GM10266 (cell line): ENCODE measurements around the gene CAPN13.

Experiments
- DNase-seq: peaks from one replicate; pipeline ENCODE4 v3.0.0; 2012; ENCODE audit errors: extremely low spot score
- TF ChIP-seq, protein P1 (sequence below): IDR thresholded peaks from 2 replicates; pipeline ENCODE4 v1.5.1; 2012; ENCODE audit warnings: mild to moderate bottlenecking, low read depth; ENCODE audit not compliant: control insufficient read depth, insufficient read depth; ENCODE audit errors: missing control alignments

Gene CAPN13

DNA sequence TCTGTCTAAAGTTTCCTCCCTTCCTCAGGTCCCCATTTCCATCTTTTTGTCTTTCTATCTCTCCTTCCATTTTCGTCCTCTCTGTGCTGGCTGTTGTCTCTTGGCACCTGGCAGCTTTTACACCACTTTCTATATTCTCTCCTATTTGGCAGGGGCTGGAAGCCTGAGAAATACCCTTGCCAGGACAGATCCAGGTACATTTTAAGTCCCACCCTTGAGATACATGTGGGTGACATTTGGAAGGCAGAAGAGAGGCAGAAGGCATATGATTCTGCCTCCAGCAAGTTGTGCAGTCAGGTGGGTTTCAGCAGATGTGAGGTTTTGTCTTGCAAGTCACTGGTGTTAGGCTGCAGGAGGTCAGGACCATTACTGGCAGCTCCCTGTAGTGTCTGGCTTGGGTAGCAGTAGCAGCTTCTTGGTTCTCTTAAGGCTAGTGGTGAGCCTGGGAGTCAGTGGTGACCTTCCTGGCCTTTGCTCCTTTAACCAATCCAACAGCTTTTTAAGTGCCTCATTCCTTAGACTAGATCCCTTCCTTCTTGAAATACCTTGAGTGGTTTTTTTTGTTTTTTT, 90.1 kb downstream of the CAPN13 start:
- DNase-seq: no peak
- TF ChIP-seq, protein P1, sequence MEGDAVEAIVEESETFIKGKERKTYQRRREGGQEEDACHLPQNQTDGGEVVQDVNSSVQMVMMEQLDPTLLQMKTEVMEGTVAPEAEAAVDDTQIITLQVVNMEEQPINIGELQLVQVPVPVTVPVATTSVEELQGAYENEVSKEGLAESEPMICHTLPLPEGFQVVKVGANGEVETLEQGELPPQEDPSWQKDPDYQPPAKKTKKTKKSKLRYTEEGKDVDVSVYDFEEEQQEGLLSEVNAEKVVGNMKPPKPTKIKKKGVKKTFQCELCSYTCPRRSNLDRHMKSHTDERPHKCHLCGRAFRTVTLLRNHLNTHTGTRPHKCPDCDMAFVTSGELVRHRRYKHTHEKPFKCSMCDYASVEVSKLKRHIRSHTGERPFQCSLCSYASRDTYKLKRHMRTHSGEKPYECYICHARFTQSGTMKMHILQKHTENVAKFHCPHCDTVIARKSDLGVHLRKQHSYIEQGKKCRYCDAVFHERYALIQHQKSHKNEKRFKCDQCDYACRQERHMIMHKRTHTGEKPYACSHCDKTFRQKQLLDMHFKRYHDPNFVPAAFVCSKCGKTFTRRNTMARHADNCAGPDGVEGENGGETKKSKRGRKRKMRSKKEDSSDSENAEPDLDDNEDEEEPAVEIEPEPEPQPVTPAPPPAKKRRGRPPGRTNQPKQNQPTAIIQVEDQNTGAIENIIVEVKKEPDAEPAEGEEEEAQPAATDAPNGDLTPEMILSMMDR: no peak

DNA sequence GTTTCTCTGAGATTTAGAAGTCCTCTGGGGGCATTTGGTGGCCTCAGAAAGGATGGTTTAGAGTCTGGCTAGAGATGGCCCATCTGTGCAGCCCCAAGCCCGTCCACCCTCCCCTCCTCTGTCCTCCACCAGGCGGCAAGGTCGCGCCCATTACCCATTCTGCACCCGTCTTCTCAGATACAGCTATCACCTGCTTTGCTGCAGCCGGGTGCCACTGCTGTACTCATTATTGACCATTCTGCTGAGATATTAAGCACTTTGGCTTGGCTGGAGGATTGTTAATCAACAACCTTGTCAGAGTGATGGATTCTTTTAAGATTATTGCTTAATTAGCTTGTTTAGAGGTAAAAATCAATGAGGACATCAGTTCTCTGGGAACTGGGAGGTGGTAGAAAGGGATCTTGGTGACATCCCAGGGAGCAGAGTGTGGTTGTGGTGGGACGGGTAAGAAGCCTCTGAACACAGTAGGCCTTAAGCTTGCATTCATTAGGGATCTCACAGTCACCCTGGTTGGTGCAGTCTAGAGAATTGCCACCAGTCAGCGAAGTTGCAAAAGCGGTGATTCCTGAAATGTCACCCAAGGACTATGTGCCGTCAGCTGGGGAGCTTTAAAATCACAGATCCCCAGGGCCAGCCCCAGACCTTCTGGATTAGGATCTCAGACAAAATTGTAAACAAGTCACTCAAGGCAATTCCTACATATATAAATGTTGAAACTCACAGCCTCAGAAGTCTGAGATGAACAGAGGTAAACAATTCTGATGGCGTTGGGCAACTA, 90.9 kb downstream of the CAPN13 start:
- DNase-seq: no peak
- TF ChIP-seq, protein P1: no peak

DNA sequence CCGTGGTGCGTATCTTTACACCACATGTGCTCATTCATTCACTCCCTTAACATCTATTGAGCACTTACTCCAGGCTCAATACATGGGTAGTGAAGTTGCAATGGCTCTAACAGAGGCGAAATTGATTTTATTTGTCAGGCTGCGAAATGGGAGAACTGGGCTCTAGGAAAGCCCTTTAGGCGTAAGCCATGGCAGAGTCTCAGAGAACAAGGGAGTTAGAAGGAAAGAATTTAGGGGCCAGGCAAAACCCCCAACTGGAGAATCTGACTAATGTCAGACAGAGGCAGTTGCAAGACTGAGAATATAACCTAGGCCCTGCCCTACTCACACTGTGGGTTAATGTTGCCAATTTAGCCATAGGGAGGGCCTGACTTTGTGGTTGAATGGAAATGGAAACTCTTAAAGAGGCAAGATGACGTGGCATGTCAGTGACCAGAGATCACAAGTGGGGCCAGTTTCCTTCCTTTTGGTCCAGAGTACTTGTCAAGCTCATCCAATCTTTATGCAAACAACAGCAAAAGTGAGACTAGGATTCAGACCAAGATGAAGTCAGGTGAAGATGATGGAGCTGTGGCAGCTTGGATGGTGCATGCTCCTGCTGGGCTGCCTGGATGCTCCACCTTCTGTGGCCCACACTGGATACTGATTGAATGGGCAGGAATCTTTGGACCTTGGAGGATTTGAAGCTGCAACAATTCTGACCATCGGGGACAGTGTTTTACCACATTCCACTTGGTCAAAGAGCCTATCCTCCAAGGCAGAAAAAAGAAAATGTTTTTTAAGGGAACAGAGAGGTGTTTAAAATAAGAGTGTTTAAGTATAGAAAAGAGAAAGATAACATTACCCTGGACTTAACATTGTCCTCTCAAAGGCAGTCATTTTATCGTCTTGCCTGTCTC, 92.2 kb downstream of the CAPN13 start:
- DNase-seq: no peak

DNA sequence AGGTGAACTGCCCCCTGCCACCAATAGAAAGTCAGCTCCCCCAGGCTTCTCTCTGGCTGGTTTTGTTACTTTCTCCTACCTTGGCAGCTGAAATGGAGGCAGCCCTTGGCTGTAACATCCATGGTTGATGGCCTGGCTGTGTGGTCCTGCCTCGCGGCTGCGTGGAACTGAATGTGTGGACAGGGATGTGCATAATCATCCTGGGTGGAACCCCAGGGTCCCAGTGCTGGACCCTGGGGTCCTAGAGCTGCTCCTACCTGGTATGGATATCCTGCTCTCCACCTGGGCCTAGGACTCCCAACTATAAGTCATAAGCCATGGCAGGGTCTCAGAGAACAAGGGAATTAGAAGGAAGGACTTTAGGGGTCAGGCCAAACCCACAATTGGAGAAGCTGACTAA, 93.5 kb downstream of the CAPN13 start:
- no peak for DNase-seq
- TF ChIP-seq, protein P1: no peak

More for the DNA sequence above, 92.2 kb downstream of the CAPN13 start:
- TF ChIP-seq, protein P1: no peak

DNA sequence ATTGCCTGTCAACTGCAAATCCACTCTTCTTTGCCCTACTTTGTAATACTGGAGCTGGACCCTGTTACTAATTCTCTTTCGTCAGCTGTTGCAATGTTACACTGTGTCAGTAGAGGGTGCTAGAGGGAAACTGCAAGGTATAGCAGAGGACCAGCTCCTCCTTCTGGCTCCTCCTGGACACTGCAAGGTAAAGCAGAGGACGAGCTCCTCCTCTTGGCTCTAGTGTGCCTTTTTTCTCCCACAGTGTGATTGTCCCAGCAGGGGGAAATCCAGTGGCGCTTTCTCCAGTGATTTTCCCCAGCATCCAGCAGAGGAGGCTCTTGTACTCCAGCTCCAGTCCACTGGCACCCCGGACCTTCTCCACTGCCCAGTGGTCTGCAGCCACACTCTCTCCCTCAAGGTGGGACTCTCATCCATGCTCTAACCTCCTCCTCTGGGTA, 95.6 kb downstream of the CAPN13 start:
- TF ChIP-seq, protein P1: peak; percentile 100

DNA sequence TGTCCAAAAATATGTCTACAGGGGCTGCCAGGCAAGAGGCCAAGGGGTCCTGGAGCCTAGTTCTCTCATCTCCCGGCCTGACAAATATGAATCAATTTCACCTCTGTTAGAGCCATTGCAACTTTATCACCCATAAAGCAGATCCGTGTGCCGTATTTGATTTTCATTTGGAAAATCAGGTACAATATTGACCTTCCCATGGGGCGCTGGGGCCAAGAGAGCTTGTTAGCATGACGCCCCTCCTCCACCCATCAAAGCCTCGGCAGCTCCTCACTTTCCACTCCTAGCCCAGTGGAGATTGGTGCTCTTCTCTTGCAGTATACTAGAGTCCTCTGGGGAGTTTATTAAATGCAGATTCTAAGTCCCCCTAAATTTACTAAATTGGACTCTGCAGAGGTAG, 96.8 kb downstream of the CAPN13 start:
- TF ChIP-seq, protein P1: no peak

More for the DNA sequence above, 95.6 kb downstream of the CAPN13 start:
- peak; percentile 77 for DNase-seq

More for the DNA sequence above, 96.8 kb downstream of the CAPN13 start:
- DNase-seq: no peak
